Nephron (organoid): ENCODE results near the gene PHF20.
A peak's percentile ranks its signal among the peaks of the same experiment; 100 is the strongest.

Source experiments
- H3K27ac Mint-ChIP-seq, 3 experiments: 2 replicates each; pipeline ENCODE4 v1.8.0; 2020; ENCODE audit warnings: mixed read lengths in 3 of 3, mild to moderate bottlenecking in 2 of 3, moderate library complexity in 1 of 3
- H3K27me3 Mint-ChIP-seq: 2 replicates; pipeline ENCODE4 v1.8.0; 2021; ENCODE audit warnings: low read depth, mild to moderate bottlenecking, moderate library complexity, mixed read lengths
- H3K36me3 Mint-ChIP-seq: 2 replicates; pipeline ENCODE4 v1.8.0; 2020; ENCODE audit warnings: low read depth, mixed read lengths
- H3K4me1 Mint-ChIP-seq: 2 replicates; pipeline ENCODE4 v1.8.0; 2020; ENCODE audit warnings: mixed read lengths
- H3K4me3 Mint-ChIP-seq, 3 experiments: 2 replicates each; pipeline ENCODE4 v1.8.0; 2020; ENCODE audit warnings: mild to moderate bottlenecking in 3 of 3, mixed read lengths in 3 of 3, moderate library complexity in 2 of 3
- H3K9me3 Mint-ChIP-seq: 2 replicates; pipeline ENCODE4 v1.8.0; 2020; ENCODE audit warnings: mixed read lengths
- TF ChIP-seq, protein P1 (sequence below), 3 experiments: fragments of 200-600 bp; sonication (generic); IDR thresholded peaks; one replicate each; pipeline ENCODE4 v1.5.0; 2021; ENCODE audit warnings: antibody characterized with exemption in 3 of 3; ENCODE audit not compliant: unreplicated experiment in 3 of 3

PHF20 gene

DNA sequence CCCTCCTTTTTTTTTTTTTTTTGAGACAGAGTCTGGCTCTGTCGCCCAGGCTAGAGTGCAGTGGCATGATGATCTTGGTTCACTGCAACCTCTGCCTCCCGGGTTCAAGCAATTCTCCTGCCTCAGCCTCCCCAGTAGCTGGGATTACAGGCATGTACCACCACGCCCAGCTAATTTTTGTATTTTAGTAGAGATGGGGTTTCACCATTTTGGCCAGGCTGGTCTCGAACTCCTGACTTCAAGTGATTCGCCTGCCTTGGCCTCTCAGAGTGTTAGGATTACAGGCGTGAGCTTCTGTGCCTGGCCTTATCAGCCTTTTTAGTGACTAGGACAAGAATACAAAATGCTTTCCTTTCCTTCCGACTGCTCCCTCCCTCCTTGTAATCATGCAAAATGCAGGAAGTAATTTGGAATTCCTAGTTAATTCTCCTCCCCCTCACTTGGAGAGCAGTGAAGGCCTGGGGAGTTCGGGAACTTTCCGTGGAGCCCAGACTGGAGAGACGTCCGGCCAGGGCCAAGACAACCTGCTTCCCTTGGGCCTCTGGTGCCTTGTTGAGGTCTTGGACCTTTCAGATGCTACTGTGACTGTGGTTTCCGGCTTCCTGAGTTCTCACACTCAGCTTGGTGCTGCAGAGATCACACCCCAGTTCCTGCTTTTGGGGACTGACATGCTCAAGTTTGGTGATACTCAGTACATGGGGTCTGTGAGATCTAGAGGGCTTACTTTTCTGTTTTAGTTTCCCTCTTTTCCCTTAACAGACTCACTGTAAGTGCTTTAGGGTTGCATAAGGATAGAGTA is 3.9 kb upstream of the PHF20 start:
- TF ChIP-seq, protein P1, sequence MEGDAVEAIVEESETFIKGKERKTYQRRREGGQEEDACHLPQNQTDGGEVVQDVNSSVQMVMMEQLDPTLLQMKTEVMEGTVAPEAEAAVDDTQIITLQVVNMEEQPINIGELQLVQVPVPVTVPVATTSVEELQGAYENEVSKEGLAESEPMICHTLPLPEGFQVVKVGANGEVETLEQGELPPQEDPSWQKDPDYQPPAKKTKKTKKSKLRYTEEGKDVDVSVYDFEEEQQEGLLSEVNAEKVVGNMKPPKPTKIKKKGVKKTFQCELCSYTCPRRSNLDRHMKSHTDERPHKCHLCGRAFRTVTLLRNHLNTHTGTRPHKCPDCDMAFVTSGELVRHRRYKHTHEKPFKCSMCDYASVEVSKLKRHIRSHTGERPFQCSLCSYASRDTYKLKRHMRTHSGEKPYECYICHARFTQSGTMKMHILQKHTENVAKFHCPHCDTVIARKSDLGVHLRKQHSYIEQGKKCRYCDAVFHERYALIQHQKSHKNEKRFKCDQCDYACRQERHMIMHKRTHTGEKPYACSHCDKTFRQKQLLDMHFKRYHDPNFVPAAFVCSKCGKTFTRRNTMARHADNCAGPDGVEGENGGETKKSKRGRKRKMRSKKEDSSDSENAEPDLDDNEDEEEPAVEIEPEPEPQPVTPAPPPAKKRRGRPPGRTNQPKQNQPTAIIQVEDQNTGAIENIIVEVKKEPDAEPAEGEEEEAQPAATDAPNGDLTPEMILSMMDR (IDR thresholded peaks at IDR 0.05; ENCODE audit: unreplicated experiment in 3 of 3), result no peak
- H3K27ac Mint-ChIP-seq, result peak overlapping the region; percentile 90 to 94 (median 90)
- peaks cover 28% of the 10 kb centered on the region for H3K4me1 Mint-ChIP-seq
- H3K9me3 Mint-ChIP-seq, result peaks cover 2% of the 10 kb centered on the region
- H3K4me3 Mint-ChIP-seq, result peak overlapping the region in 1 of 3 experiments; percentile 18
- H3K27me3 Mint-ChIP-seq, result peaks cover 4% of the 10 kb centered on the region
- no peaks in the 10 kb centered on the region for H3K36me3 Mint-ChIP-seq

DNA sequence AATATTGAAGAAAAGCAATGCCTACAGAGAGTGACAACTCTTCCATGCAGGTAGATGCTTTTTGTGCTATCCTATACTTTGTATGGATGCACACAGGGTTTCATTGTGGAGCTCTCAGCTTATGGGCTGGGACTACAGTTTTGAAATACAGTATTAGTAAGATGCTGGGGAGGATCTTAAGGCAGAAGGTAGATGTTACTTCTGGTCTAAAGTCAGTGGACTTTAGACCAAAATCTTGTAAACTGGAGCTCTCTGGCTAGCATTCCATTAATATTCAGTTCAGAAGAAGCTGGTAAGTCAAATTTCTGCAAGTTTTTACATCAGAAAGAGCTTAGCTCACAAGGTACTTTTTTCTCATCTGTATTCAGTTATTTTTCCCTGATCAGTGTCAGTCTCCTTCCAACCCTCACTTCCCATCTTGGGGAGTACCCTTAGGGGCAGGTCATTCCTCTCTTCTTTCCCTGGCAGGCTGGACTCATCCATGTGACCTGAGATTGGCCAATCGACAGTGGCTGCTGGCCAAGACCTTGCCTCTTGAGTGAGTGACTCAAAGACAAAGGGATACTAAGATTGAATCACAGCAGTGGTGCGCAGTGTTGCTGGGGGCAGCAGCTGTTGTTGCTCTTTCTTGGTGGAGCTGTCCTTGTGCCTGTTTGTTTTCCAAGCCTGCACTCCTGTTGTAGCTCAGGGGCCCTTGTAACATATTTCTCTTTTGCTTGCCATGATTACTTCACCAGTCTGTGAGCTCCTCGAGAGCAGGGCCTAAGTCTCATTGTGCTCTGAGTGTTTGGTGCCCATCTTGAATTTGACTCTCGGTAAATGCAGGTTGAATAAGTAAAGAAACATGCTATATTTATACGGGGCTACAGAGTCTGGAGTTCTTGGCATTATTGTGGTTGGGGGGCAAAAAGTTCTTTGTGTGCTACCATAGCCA is 2.8 kb upstream of the PHF20 start:
- Mint-ChIP-seq H3K4me1 (peaks cover 39% of the 10 kb centered on the region), H3K27ac (peak overlapping the region; percentile 90 to 94 (median 90)), H3K4me3 (peak overlapping the region; percentile 0 to 26 (median 8)), H3K27me3 (peaks cover 4% of the 10 kb centered on the region), H3K9me3 (peaks cover 2% of the 10 kb centered on the region), H3K36me3 (peaks cover 2% of the 10 kb centered on the region)
- TF ChIP-seq, protein P1 (IDR thresholded peaks at IDR 0.05; ENCODE audit: unreplicated experiment in 3 of 3), result no peak

DNA sequence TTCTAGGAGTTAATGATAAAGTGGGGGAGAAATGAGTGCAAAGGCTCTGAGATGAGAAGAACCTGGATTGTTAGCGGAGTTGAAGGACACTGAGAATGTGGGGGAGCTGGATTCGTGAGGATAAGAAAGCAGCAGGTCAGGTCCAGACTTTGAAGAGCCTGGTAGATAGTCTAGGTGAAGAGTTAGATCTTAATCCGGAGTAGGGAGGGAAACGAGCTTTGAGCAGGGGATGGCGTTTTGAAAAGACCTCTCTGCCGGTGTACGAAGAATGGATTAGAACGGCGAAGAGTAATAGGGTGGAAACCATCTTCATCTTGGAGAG is 487 bp upstream of the PHF20 start:
- TF ChIP-seq, protein P1 (IDR thresholded peaks at IDR 0.05; ENCODE audit: unreplicated experiment in 3 of 3), result no peak
- H3K9me3 Mint-ChIP-seq, result peaks cover 2% of the 10 kb centered on the region
- peak overlapping the region; percentile 85 to 96 (median 88) for H3K27ac Mint-ChIP-seq
- peaks cover 13% of the 10 kb centered on the region for H3K36me3 Mint-ChIP-seq
- peaks cover 48% of the 10 kb centered on the region for H3K4me1 Mint-ChIP-seq
- peak overlapping the region; percentile 74 to 88 (median 84) for H3K4me3 Mint-ChIP-seq
- H3K27me3 Mint-ChIP-seq, result no peaks in the 10 kb centered on the region

DNA sequence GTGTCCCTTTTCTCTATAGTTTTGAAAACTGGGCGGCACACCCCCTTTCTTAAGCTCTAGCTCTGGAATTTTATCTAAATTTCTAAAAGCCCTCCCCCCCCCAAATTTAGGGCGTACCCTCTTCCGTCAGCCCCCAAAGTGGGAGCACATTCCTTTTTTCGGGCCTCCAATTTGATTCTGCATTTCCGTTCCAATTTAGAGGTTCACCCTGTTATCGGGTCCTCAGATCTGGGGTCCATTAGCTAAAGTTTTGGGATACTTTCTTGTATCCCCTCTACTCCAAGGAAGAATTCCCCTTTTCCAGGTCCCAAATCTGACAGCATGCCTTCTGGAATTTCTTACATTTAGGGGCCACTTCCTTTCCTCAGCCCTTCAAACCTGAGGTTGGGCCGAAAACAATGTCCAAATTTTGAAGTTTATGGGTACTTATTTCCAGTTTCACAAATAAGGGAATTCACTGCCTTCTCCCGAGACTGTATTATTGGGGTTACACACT is 796 bp downstream of the PHF20 start:
- Mint-ChIP-seq H3K27ac (peak overlapping the region; percentile 76 to 89 (median 83)), H3K27me3 (no peaks in the 10 kb centered on the region), H3K9me3 (peaks cover 2% of the 10 kb centered on the region), H3K36me3 (peaks cover 19% of the 10 kb centered on the region), H3K4me1 (peaks cover 57% of the 10 kb centered on the region), H3K4me3 (peak overlapping the region; percentile 97 to 99 (median 98))
- TF ChIP-seq, protein P1 (IDR thresholded peaks at IDR 0.05; ENCODE audit: unreplicated experiment in 3 of 3), result no peak

DNA sequence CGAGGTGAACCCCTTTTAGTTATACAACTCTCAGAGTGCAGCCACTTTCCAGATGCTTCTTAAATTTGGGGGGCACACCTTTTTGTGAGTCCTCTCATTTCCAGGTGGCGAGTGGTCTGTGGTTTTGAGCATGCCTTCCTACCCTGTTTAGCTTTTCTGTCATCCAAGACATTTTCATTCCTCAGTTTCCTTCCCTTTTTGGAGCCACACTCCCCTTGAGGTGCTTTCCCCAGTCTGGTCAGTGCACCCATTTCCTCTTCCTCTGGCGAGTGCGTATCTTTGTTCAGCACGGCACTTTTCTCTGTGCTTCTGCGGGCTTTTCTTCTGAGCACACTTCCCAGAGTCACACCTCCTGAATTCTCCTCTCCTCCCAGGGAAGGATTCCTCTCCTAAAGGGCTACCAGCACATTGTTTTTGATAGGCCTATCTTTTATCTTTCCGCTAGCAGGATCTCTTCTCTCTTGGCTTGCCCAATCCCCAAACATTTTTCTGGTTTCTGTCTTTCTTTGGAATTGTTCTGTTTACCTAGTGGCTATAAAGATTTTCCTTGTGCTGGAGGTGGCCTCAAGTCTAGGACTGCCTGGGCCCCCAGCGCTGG is 1.4 kb downstream of the PHF20 start:
- Mint-ChIP-seq H3K9me3 (peaks cover 2% of the 10 kb centered on the region), H3K36me3 (peaks cover 19% of the 10 kb centered on the region), H3K4me3 (peak overlapping the region; percentile 97 to 99 (median 98)), H3K27ac (peak overlapping the region; percentile 71 to 89 (median 76)), H3K27me3 (no peaks in the 10 kb centered on the region), H3K4me1 (peaks cover 52% of the 10 kb centered on the region)
- TF ChIP-seq, protein P1 (IDR thresholded peaks at IDR 0.05; ENCODE audit: unreplicated experiment in 3 of 3), result no peak
